Measurements from ENCODE around the gene MRPL24. TPM values are rescaled to one million over a fixed set of nuclear protein-coding genes. Genes with fewer than 3 reads are reported as not detected.

Gene MRPL24
- total RNA-seq (2013; cell fraction: nucleolus; rRNA removed): 2.3 and 4.3 TPM in 2 replicates
- 131 and 135 TPM in 2 replicates for total RNA-seq (2014; rRNA removed)
- 119 and 120 TPM in 2 replicates for total RNA-seq (2014; rRNA removed; fragmentation: Illumina TruSeq; extraction: Trizol)
- total RNA-seq (2021): 87.4 and 104 TPM in 2 replicates
- 66.1 TPM for polyA plus RNA-seq (2011; ENCODE audit: low read depth)
- 84.8 and 98.9 TPM in 2 replicates for polyA plus RNA-seq (2011; rRNA removed)
- 86.3 and 90.5 TPM in 2 replicates for polyA plus RNA-seq (2011; cell fraction: cytosol; rRNA removed)
- polyA plus RNA-seq (2011; cell fraction: nucleus; rRNA removed): 51.7 and 59.4 TPM in 2 replicates
- polyA plus RNA-seq (2012): 73.5 and 76.5 TPM in 2 replicates
- polyA plus RNA-seq (2014; fragmentation: Illumina TruSeq; extraction: Trizol): 172 and 173 TPM in 2 replicates
- 100 to 1,000 TPM; 245 to 269 TPM for polyA plus RNA-seq (2014; fragmentation: Nextera tagmentation; extraction: Ambion mirVana)
- polyA plus RNA-seq (2014; rRNA removed): 154 and 180 TPM in 2 replicates
- polyA plus RNA-seq (2016; fragmentation: Nextera tagmentation; extraction: Ambion mirVana): 100 to 1,000 TPM; 132 to 136 TPM
- 43.6 and 44.0 TPM in 2 replicates for polyA minus RNA-seq (2011; rRNA and poly(A)+ RNA removed)
- 11.8 and 22.1 TPM in 2 replicates for polyA minus RNA-seq (2011; cell fraction: cytosol; rRNA and poly(A)+ RNA removed)
- polyA minus RNA-seq (2011; cell fraction: nucleus; rRNA and poly(A)+ RNA removed): 9.6 and 13.0 TPM in 2 replicates
- percentile 75 among the genes with signal in this experiment for Bru-seq, nascent RNA
- BruChase-seq, experiment 1, labeled RNA remaining after a 6-hour chase: percentile 76 among the genes with signal in this experiment
- percentile 74 among the genes with signal in this experiment for BruChase-seq, experiment 2, labeled RNA remaining after a 2-hour chase
- long read RNA-seq, experiment 1, transcript MRPL24-201 (6 exons, 883 nt): minor isoform, 17 of 37 reads
- long read RNA-seq, experiment 1, transcript MRPL24-202 (6 exons, 883 nt): major isoform, 18 of 37 reads
- long read RNA-seq, experiment 1, partial matches to known transcripts: 2 of 37 reads
- long read RNA-seq, experiment 1, other reads (novel, unspliced or antisense): 0 of 37 reads
- long read RNA-seq, experiment 2, transcript MRPL24-201 (6 exons, 883 nt): major isoform, 17 of 44 reads
- long read RNA-seq, experiment 2, transcript MRPL24-202 (6 exons, 883 nt): major isoform, 17 of 44 reads
- long read RNA-seq, experiment 2, partial matches to known transcripts: 3 of 44 reads
- long read RNA-seq, experiment 2, other reads (novel, unspliced or antisense): 6 of 44 reads

GRCh38 chr1:156740741-156741480 is at the start of gene MRPL24:
TSS of gene MRPL24 (minus strand) at chr1:156741088. CDS start at chr1:156738704, 2,384 bp downstream.
- Histone ChIP-seq H3K4me3 (peak within 1 kb of the TSS; percentile 68), H3K9ac (ENCODE audit: control insufficient read depth, insufficient read depth, low read length) (peak within 1 kb of the TSS; percentile 64), H3K27me3 (replicated peaks in 1 of 2; ENCODE audit: control insufficient read depth in 2 of 2, insufficient read depth in 2 of 2, low read length in 1 of 2) (no peaks in the 10 kb centered on the region), H3K27ac (ENCODE audit: control insufficient read depth, insufficient read depth) (peak within 1 kb of the TSS; percentile 76), H3K4me1 (ENCODE audit: control insufficient read depth, insufficient read depth, low read length) (peaks cover 5% of the 10 kb centered on the region), H3K4me2 (ENCODE audit: control insufficient read depth, insufficient read depth) (peak within 1 kb of the TSS; percentile 68), H4K20me1 (ENCODE audit: control insufficient read depth, insufficient read depth) (no peaks in the 10 kb centered on the region), H3K36me3 (ENCODE audit: control insufficient read depth in 2 of 2, insufficient read depth in 2 of 2, low read length in 1 of 2) (peaks cover 23 to 36% of the 10 kb centered on the region in 2 experiments), H2AFZ (ENCODE audit: control insufficient read depth, low read depth, low read length) (peak within 1 kb of the TSS; percentile 85), H3K79me2 (ENCODE audit: control insufficient read depth, insufficient read depth, low read length) (peaks cover 29% of the 10 kb centered on the region), H3K9me3 (replicated peaks; ENCODE audit: control insufficient read depth, insufficient read depth, low read length) (no peaks in the 10 kb centered on the region)
- DNase-seq (ENCODE audit: low read depth, low spot score) (peak; percentile 99), ATAC-seq (peak; percentile 93), FAIRE-seq (peak; percentile 100)
- ChIA-PET RAD21 (ENCODE audit: unreplicated experiment) (interaction anchor here (0.7 to 2.7 kb wide), 13 partner anchors 10 to 119 kb away, joined by 3 to 49 read pairs (median 6); partner anchors contain the start of genes HDGF, ISG20L2, METTL25B and PRCC), SMC1A (ENCODE audit: uncharacterized antibody, unreplicated experiment) (interaction anchor here (0.6 to 5.0 kb wide), 8 partner anchors 14 to 120 kb away, joined by 3 to 57 read pairs (median 4); partner anchors contain the start of genes ISG20L2, METTL25B, NTRK1 and PRCC), POLR2A (interaction anchor here (0.6 to 5.4 kb wide), 8 partner anchors 10 to 403 kb away, joined by 3 to 75 read pairs (median 8); partner anchors contain the start of genes CCT3, HDGF, ISG20L2 and METTL25B), CTCF (interaction anchor here (0.8 to 3.7 kb wide), 12 partner anchors 10 to 141 kb away, joined by 3 to 56 read pairs (median 7); partner anchors contain the start of genes HDGF, ISG20L2, METTL25B and PRCC)
- in situ Hi-C loops (cut with MboI) (no loop called here), intact Hi-C loops (cut with micrococcal nuclease; ENCODE audit: unreplicated experiment) (loop anchor here (1.0 to 10.0 kb wide), 4 partner anchors 8 to 236 kb away; partner anchors contain the start of genes ISG20L2, MEF2D, METTL25B and PRCC)
- WGBS (ENCODE audit: insufficient coverage, insufficient replicate concordance, low lambda C conversion rate, missing lambda C conversion rate): 2% methylated on average over 38 of the region's 38 CpGs
- BruUV-seq (replicated peaks): no TSS peak
- TF ChIP-seq LARP7 (IDR thresholded peaks at IDR 0.05) (peak; percentile 63; the same call in 1 of the 2 replicates), RB1 (IDR thresholded peaks at IDR 0.05; ENCODE audit: borderline replicate concordance) (0 out of 2 replicates have a peak, but pooled peaks have one; percentile 18), ZNF274 (IDR thresholded peaks at IDR 0.05; ENCODE audit: insufficient read depth, insufficient read length) (no peak), RCOR1 (conservative IDR thresholded peaks at IDR 0.05; ENCODE audit: low read depth, low read length) (no peak), NR2C2 (IDR thresholded peaks at IDR 0.05; ENCODE audit: borderline replicate concordance, control insufficient read depth, insufficient read length, low read depth) (no peak), ZNF384 (IDR thresholded peaks at IDR 0.05; ENCODE audit: borderline replicate concordance, low read depth, low read length) (no peak), ESRRA (IDR thresholded peaks at IDR 0.05; ENCODE audit: low read length) (peak; percentile 87; the same call in 1 of the 2 replicates), ATF2 (IDR thresholded peaks at IDR 0.05; ENCODE audit: low read length) (no peak), PAX5 (IDR thresholded peaks at IDR 0.05; ENCODE audit: borderline replicate concordance, low read depth, low read length) (peak; percentile 44; the same call in 1 of the 2 replicates), E2F4 (IDR thresholded peaks at IDR 0.05; ENCODE audit: low read depth, low read length) (no peak; the same call in 1 of the 2 replicates), MXI1 (IDR thresholded peaks at IDR 0.05; ENCODE audit: low read depth, low read length) (peak; percentile 98)
